ENCODE data around the gene SLC32A1. TPM values are rescaled to one million over a fixed set of nuclear protein-coding genes. Genes with fewer than 3 reads are reported as not detected.

Gene SLC32A1
- total RNA-seq, 2 experiments from 2014 or later = not detected

DNA sequence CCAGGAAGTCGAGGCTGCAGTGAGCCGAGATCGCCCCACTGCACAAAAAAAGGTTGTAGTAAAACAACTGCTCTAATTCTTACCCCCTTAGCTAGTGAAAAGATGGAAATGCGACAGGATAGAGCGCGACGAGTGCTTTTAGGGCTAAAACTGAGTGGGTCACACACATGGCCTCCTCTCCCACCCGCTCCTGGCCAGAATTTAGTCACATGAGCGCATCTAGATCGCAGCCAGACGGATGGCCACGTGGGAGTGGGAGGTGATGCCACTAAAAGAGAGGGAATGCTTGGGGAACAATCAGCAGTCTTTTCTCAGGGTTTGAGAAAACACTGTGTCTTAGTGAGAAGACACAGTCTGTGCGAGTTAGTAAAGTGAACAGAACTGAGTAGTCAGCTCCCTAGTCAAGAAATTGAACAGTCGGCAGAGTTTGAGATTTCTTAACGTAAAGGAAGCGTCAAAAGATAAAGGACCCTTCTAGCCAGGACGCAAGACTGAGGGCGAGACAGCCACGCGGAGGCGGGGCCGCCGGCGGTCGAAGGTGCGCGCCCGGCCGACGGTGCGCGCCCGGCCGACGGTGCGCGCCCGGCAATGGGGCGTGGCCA lies 23.3 kb downstream of the SLC32A1 start:
- POLR2A ChIA-PET = interaction anchor here (0.6 to 1.2 kb wide), 2 partner anchors 94 to 145 kb away, joined by 3 to 6 read pairs; no protein-coding TSS in a partner anchor
- CTCF ChIA-PET = interaction anchor here (0.7 to 2.0 kb wide), 4 partner anchors 17 to 300 kb away, joined by 3 to 5 read pairs (median 3); no protein-coding TSS in a partner anchor

DNA sequence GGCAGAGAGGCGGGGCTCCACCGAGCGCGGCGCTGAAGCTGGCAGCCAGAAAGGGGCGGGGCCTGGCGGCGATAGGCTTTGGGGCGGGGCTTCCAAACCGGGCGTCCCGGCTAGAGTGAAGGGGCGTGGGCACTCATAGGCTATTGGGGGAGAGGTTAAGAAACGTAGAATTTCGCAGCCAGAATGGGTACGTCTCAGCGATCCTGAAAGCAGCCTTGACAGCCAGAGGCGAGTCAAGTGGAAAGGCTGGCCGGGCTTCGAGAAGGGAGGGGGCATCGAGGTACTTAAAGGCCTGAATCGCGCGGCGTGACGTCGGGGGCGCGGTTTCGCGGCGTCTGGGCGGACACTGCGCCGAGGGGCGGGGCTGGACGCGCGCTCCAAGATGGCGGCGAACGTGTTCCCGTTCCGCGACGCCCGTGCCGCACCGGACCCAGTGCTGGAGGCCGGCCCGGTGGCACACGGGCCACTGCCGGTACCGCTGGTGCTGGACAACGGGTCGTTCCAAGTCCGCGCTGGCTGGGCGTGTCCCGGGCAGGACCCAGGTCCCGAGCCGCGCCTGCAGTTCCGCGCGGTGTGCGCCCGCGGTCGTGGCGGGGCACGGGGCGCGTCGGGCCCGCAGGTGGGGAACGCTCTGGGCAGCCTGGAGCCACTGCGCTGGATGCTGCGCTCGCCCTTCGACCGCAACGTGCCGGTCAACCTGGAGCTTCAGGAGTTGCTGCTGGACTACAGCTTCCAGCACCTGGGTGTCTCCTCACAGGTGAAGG lies 24.0 kb downstream of the SLC32A1 start, which contains the start of gene ACTR5:
Gene ACTR5, plus strand, starts transcription at position 364 of the 764 bp plus-strand sequence. Its CDS starts 19 bp downstream, at position 383.
- POLR2A ChIA-PET = interaction anchor here (0.6 to 1.2 kb wide), 3 partner anchors 17 to 144 kb away, joined by 3 to 6 read pairs (median 3); no protein-coding TSS in a partner anchor
- CTCF ChIA-PET = interaction anchor here (0.6 to 2.1 kb wide), 9 partner anchors 17 to 325 kb away, joined by 3 to 5 read pairs (median 3); no protein-coding TSS in a partner anchor

DNA sequence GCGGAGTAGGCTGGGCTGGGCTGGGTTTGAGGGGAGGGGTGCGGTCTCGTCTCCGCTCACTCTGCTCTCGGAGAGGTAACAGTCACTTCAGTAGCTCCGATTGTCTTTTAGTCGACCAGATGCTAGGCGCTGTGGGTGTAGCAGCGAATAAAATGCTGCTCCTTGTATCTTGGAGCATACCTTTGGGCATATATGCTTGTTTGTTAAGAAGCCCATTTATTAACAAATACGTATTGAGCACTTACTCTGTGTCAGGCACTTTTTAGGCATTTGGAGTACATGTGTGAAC lies 24.5 kb downstream of the SLC32A1 start:
- POLR2A ChIA-PET = interaction anchor here (0.7 kb wide), 1 partner anchor 18 kb away, joined by 3 read pairs; no protein-coding TSS in a partner anchor
- CTCF ChIA-PET = interaction anchor here (0.6 to 2.1 kb wide), 6 partner anchors 18 to 325 kb away, joined by 3 to 5 read pairs (median 4); no protein-coding TSS in a partner anchor

DNA sequence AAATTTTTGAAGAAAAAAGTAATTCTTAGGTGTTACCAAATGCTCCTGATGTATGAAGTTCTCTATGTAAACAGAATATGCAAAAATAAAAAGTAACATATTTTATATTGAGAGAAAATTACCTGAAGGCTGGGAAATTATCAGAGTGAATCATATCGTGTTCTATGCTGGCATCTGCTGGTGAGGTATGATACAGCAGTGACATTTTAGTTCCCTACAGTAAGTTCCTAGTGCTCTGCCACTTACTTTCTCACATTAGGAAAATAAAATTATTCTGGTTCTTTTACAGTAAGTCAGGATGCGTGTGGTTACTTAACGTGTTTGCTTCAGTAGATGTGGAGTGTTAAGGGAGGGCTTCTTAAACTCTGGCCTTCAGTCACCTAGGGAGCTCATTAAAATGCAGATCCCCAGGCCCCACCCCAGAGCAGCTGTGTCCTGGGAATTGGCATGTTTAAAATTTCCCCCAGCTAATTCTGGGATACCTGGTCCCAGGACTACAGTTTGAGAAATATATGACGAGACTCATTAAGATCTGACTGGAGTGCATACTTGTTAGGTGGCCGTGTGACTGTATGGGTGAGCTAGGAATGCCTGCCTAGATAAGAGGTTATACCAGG lies 27.2 kb downstream of the SLC32A1 start:
- POLR2A ChIA-PET = no interaction called here
- CTCF ChIA-PET = interaction anchor here (0.8 to 2.8 kb wide), 10 partner anchors 14 to 141 kb away, joined by 3 to 15 read pairs (median 4); no protein-coding TSS in a partner anchor

DNA sequence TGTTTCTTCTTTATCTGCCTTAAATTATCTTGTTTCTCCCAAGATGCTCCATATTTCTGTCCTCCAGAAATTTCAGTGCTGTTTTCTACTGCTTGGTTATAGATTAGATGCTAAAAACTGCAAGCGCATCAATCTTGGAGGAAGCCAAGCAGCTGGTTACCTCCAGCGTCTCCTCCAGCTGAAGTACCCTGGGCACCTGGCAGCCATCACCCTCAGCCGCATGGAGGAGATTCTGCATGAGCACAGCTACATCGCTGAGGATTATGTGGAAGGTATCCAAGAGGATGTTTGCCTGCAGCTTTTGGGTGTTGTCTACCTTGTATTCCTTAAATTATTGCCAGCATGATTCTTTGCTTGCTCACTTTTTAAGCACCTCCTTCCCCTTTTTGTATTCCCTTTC lies 27.7 kb downstream of the SLC32A1 start:
- CTCF ChIA-PET = interaction anchor here (0.9 to 2.8 kb wide), 10 partner anchors 26 to 141 kb away, joined by 3 to 15 read pairs (median 4); no protein-coding TSS in a partner anchor

DNA sequence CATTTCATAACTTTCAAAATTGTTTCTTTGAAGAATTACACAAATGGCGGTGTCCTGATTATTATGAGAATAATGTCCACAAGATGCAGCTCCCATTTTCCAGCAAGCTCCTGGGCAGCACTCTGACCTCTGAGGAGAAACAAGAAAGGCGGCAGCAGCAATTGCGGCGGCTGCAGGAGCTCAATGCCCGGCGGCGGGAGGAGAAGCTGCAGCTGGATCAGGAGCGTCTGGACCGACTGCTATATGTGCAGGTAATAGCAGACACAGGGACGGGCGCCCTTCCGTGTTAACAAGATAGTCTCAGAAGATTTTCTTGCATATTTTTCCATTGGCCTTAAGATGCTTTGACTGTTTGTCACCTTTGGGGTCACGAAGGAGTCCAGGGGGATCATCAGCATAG lies 30.6 kb downstream of the SLC32A1 start:
- CTCF ChIA-PET = interaction anchor here (1.4 kb wide), 1 partner anchor 111 kb away, joined by 3 read pairs; no protein-coding TSS in a partner anchor
- POLR2A ChIA-PET = no interaction called here

More for the DNA sequence above, 27.7 kb downstream of the SLC32A1 start:
- POLR2A ChIA-PET = no interaction called here

DNA sequence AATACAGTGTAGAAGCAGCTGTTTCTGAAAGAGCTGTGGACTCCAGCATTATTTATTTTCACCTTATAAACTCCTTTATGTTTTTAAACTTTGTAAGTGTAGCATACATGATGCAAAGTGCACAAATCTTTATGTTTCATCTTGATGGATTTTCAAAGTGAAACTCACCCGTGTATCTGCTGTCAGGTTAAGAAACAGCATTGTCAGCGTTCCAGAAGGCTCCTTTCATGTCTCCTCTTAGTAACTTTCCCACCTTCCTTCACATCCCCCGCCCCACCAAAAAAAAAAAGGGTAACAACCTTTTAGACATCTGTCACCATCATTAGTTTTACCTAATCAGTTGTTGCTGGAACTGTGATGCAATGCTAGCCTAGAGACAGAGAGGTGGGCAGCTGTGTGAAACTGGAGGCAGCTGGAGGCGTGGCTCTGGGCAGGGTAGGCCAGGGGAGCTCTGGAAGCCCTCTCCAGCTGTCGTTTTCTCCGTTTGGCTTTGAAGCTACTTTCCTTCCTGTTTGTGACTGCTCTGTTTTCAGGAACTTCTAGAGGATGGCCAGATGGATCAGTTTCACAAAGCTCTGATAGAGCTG lies 31.1 kb downstream of the SLC32A1 start:
- ChIA-PET CTCF (interaction anchor here (1.4 kb wide), 1 partner anchor 111 kb away, joined by 3 read pairs; no protein-coding TSS in a partner anchor), POLR2A (no interaction called here)

DNA sequence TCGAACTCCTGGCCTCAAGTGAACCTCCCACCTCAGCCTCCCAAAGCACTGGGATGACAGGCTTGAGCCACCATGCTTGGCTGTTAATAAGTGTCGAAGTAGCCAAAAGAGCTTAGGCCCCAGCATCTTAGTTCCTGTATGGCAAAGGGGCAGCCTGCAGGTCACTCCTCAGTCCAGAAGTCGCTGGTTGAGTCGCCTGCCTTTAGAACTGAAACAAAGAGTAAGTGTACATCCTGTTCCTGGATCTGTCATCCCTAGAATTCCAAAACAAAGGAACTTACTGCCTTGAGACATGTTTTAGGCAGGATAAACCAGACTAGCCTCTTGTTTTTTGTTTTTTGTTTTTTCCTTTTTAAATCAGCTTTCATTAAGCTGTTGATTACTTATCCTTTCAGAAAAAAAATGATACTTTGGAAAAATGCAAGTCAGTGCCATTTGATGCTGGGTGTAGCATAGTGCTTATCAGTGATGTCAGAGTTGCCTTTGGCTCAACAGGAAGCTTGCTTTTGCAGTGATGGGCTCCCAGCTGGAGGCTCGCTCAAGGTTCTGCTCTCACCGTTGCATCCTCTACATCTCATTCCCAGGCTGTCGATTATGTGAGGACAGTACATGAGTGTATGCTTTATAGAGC lies 33.0 kb downstream of the SLC32A1 start:
- ChIA-PET CTCF (interaction anchor here (1.2 to 1.7 kb wide), 2 partner anchors 11 to 99 kb away, joined by 4 read pairs; no protein-coding TSS in a partner anchor), POLR2A (no interaction called here)

DNA sequence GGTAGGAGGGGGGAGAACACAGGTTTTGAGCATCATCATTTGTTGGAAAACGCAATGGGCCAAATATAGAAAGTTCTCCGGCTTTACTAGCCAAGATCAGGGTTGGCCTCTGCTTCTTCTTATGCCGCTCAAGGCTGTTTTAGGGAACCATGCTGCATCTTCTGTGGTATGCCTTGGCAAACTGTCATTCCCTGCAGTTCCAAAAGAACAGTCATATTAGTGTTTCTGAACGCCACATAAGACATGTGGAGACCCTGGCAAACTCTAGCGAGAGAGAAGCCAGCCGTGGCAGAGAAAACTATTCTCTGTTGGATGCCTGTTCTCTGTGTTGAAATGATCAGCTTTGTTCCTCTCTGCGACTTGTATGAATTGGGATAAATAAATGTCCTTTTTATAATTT lies 34.8 kb downstream of the SLC32A1 start:
- ChIA-PET CTCF (interaction anchor here (1.2 kb wide), 1 partner anchor 90 kb away, joined by 3 read pairs; no protein-coding TSS in a partner anchor), POLR2A (no interaction called here)

DNA sequence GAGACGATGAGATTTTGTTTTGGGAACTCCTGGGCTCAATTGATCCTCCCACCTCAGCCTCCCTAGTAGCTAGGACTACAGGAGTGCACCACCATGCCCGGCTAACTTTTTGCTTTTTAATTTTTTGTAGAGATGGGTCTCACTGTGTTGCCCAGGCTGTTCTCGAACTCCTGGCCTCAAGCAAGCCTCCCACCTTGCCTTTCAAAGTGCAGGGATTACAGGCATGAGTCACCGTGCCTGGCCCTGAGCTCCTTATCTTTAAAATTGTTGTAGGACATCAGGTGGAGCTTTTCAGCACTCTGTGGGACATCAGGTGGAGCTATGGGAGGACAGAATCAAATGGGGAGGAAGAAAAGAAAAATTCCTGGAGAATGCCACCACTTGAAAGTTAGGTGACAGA lies 36.7 kb downstream of the SLC32A1 start:
- ChIA-PET CTCF (interaction anchor here (1.2 kb wide), 1 partner anchor 118 kb away, joined by 3 read pairs; no protein-coding TSS in a partner anchor), POLR2A (no interaction called here)

DNA sequence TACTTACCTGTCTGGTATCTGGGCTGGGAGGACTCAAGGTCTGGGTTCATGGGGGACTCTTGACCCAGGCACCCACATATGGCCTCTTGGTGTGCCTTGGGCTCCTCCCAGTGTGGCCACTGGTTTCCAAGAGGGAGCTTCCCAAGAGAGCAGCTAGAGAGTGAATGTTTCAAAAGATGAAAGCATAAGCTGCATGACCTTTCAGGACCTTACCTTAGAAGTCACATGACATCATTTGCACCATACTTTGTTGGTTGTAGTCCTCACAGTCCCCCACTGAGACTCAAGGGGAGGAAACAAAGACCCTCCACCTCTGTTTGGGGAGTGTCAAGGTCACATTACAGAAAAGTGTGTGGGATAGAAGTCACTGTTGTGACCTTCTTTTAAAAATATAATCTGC lies 37.9 kb downstream of the SLC32A1 start:
- POLR2A ChIA-PET = no interaction called here
- CTCF ChIA-PET = no interaction called here

DNA sequence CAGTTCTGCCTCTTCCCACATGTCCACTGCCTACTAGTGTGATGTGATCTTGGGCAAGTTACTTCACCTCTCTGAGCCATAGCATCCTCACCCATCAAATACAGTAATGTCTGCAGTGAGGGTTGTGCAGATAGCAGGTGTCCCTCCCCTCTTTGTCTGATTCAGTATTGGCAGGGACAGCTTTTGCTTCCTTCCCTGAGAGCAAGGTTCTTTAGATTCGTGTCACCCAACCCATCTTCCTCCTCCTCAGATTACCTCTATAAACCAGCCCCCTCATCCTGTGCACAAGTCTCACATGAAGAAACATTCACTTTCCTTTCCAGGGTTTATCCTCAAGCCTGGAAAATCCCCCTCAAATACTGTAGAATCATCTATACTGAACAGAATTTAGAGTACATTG lies 39.3 kb downstream of the SLC32A1 start:
- POLR2A ChIA-PET = no interaction called here

DNA sequence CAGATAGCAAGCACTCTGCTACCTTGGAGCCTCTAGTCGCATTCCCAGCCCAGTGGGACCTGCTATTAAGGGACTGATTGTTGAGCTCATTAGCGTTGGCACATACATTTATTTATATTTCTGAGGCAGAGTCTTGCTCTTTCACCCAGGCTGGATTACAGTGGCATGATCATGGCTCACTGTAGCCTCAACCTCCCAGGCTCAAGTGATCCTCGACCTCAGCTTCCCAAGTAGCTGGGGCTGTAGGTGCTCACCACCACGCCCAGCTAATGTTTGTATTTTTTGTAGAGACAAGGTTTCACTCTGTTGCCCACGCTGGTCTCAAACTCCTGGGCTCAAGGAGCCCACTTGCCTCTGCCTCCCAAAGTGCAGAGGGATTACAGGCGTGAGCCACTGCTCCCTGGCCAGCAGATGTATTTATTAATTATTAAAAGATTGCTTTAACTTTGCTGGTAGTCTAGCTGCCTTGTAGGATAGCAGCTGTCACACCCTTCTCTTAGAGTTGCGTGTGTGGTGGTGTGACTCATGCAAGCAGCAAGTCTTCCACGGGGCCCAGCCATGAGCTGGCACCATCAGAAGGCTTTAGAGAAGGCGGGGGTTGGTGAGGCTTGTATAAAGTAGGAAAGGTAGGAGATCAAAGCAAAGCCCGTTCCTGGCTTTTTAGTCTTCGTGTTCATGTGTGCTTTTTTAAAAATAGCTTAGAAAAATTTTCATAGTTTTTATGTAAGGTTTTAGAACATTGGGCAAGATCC lies 40.5 kb downstream of the SLC32A1 start:
- ChIA-PET POLR2A (no interaction called here), CTCF (interaction anchor here (1.2 kb wide), 1 partner anchor 126 kb away, joined by 3 read pairs; no protein-coding TSS in a partner anchor)

More for the DNA sequence above, 39.3 kb downstream of the SLC32A1 start:
- CTCF ChIA-PET = no interaction called here

DNA sequence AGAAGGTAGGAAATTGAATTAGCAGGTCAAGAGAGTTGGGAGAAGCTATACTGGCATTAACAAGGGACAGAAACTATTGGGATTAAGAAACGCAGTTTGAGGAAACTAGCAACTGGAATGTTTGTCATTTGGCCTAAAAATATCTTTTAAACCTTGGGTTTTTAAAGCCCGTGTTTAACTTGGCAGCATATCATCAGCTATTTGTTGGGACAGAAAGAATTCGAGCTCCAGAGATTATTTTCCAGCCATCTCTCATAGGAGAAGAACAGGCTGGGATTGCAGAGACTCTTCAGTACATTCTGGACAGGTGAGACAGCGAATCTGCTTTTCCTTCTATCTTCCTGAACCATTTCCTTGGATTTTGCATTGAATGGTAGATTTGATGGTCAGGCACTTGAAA lies 41.8 kb downstream of the SLC32A1 start:
- CTCF ChIA-PET = no interaction called here
- POLR2A ChIA-PET = no interaction called here

DNA sequence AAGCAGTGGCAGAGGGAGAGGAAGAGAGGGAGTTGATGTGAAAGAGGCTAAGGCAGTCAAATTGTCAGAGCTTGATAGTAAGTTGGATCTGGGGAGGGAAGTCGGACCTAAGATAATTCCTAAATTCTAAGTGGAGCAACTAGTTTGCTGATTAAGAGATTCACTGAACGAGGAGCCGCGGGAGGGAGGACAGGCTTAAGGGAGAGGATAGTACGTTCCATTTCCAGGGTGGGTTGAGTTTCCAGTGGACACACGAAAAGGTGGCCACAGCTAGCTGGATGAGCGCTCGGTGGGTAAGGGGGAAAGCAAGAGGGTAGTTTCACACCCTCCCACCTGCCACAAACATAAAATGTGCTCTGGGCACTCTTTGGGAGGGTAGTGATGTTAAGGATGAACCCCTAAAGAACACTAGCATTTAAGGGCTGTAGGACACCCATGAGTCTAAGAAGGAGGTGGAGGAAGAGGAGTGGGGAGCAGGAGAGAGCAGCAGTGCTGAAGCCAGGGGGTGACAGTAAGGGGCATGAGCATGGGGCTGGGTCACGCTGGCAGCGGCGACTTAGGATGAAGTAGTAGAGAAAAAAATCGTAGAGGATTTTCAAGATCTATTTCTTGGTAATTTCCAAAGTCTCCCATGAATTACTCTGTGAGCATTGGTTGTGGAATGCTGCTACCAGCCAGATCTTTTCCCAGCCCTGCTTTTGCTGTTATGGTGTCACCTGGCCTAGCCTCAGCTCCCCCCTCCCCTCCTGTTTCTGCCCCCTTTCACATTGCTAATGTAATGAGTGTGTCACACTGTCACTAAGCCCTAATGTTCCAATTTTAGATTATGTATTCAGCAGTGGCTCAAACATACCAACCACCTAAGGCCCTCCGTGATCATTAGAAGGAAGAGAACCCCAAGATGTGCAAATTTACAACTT lies 45.4 kb downstream of the SLC32A1 start:
- CTCF ChIA-PET = no interaction called here
- POLR2A ChIA-PET = no interaction called here

DNA sequence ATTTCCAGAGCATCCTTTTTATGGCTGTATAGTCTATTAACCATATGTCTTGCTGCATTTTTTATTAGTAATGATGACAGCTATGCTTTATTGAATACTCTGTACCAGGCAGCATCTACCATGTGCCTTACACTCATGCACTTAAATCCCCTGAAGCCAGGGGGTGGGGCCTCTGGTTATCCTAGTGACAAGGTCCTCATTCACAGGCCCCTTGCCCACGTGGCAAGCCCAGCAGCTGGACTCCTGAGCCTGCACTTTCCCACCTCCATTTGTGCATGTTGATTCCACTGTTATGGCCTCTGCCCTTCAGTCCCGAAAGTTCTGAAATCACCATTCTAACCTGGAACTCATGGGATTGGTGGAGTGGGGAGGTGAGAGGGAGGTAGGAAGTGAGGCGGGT lies 46.3 kb downstream of the SLC32A1 start:
- CTCF ChIA-PET = interaction anchor here (1.1 kb wide), 1 partner anchor 19 kb away, joined by 3 read pairs; no protein-coding TSS in a partner anchor
- POLR2A ChIA-PET = no interaction called here

DNA sequence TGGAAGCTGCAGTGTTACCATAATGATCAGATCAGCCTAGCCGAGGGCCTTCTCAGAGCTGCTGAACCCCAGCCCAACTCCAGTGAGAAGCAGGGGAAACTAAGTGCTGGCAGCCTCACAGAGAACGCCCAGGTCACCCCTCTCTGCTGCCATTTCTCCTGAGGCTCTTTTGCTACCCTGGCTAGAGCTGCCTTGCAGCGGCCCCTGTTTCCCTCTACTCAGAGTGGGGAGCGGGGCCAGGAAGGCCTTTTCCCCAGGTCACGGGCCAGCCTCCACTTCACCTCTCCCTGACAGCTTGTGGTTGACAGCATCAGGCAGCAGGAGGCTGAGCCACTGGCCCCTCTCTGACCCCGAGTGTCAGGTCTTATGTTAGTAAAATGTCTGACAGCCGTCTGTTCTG lies 46.7 kb downstream of the SLC32A1 start:
- CTCF ChIA-PET = interaction anchor here (1.1 kb wide), 1 partner anchor 19 kb away, joined by 3 read pairs; no protein-coding TSS in a partner anchor
- POLR2A ChIA-PET = no interaction called here
